Measurements from ENCODE around the gene NPC1L1.

The NPC1L1 gene

DNA sequence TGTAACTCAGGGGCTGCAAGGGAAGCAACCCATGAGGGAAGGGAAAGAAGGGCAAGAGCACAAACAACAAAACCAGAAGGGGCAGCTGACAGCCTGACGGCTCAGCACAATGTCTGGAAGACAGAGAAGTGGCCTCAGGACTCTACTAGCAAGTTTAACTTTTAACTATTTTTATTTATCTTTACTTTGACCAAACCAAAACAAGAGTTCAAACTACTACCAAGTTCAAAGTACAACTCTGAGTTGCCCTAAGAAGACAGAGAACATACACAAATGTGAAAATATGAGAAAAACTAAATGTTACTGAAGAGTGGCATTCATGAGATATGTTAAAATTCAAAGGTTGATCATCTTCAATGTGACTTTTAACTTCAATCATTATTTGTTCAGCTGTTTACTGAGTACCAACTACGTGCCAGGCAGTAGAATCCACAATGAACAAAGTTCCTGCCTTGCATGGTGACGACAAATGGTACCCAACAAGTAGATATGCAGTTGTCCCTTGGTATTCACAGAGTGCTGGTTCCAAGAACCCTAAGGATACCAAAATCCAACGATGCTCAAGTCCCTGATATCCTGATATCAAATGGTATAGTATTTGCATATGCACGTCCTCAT is 70.4 kb downstream of the NPC1L1 start:
- no peak for DNase-seq (ENCODE audit: low read depth)

DNA sequence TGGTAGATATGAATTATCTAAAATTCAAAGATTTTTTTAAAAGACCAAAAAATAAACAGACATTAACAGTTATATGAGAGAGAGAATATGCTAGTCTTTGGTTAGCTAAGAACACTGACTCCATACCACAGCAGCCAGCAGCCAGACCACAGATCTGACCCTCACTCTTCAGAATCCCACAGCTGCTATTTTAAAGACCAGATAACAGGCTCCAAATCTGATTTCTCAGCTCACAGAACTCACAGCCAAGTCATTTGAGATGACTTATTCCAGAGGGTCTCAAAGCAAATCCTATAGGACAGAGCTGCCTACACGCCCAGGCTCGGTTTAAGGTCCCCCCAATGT is 71.0 kb downstream of the NPC1L1 start:
- DNase-seq (ENCODE audit: low read depth): no peak

DNA sequence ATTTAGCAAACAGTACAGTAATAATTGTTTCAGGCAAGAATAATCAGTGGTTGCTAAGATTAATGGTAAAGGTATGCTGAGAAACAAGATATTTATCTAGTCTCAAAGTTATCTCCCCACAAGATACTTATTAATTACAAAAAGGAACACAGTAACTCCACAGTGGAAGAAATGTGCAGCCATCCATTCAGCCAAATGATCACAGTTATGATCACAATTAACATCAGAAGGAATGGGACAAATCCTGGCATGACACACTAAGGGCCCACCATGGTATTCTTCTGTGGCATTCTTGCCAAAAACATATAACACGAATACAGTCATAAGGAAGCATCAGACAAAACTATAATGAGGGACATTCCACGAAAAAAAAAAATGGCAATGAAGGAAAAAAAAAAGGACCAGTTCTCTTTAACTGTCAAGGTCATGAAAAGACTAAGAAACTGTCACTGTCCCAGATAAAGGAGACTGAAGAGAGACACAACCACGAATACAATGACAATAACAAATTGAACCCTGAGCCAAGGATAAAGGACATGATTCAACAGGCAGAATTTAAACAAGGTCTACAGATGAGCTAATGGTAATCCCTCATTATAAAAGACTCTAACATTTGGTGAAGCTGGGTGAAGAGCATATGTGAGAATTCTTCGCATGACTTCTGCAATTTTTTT is 71.5 kb downstream of the NPC1L1 start:
- no peak for DNase-seq (ENCODE audit: low read depth)

DNA sequence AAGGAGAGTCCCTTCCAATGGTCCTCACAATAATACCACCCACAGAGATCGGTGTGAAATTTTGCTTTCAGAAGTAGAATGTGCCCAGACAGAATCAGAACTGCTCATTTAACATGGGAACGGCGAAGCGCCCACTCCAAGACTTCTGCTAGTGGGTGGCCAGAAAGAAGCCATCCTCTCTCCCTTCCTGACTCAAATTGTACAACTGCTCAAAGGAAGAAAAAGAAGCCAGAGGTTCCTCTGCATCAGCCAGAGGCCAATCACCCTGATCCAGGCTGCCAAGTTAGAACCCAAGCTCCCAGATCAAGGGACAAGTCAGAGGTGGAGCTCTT is 73.9 kb downstream of the NPC1L1 start:
- no peak for DNase-seq (ENCODE audit: low read depth)

DNA sequence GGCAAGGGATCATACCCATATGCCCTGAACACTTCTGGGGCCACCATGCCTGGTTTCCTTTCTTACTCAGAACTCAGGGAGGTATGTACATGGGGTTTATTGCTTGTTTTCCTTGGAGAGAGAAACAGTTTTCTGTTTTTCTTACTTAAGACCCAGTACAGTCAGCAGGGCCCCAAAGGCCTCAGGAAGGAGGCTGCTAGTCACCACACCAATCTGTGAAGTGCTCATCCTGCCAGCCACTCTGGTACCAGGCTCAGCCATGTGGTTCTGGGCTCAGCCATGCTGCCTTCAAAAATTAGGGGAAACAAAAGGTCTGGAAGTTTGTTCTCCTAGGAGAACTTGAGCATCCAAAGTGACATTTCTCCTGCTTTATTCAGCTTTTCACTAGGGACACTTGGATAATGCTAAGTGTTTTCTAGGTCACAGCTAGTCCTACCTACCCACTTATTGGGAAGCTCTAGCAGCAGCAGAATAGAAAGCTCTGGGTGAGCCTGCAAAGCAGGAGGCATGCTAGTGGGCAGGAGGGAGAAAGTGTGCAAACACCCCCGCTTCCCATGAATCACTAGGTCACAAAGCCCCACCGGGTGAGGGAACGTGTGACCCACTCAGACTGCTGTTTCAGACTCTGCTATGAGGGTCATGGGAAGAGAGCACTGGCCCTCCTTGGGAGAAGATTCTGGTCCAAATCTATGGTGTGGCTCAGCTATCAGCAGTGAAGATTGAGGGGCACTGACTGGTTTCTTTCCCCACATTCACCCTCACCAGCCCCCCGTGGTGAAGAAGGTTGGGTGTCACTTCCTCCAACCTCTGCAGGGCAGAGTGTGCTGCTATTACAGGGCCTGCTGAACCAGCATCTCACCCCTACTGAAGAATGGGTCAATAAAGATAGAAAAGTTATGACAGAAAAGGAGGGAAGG is 74.6 kb downstream of the NPC1L1 start:
- DNase-seq (ENCODE audit: low read depth): no peak

DNA sequence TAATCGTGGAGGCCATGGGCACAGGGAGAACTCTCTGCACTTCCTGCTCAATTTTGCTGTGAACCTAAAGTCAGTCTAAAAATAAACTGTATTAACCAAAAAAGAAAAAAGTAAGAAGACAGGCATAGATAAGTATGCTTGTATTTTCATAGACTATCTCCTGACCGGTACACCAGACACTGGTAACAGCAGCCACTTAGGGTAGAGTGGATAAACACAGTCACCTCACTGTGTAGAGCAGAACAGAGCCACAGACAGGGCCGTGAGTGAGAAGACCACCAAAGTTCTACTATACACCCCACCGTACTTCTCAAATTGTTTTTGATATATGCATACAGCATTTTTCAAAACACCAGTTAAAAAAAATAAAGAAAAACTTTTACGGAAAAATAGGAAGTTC is 75.6 kb downstream of the NPC1L1 start:
- no peak for DNase-seq (ENCODE audit: low read depth)

DNA sequence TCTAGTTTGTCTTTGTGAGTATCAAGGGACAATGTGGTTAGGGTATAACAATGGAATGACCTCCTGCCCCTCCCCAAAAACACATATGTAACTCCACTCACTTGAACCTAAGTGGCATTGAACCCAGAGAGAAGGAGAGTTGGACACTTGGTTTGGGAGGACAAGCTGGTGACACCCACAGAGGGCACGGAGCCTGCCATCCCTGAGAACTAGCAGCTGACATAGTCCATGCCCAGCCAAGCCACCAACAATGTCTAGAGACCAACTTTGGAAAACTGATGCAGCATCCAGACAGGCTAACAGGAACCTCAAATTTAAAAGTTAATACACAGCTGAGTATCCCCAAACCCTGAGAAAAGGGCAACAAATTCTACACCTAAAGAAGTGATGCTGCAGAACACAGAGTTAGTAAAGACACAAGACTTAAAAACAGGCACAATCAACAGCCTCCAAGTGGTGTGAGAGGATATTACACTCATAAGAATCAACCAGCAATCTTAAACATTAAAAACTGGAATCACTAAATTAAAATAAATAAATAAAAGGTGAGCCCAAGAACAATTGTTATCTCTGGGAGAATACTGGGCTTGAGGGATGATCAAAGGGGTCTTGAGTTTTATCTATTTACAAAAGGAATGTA is 77.8 kb downstream of the NPC1L1 start:
- no peak for DNase-seq (ENCODE audit: low read depth)

Measured in activated T-cell treated with anti-CD3 and anti-CD28 coated beads for 1 hour (primary cell).